Measurements from ENCODE around the gene GUCD1. TPM values are rescaled to one million over a fixed set of nuclear protein-coding genes. Genes with fewer than 3 reads are reported as not detected.

GUCD1 gene
- total RNA-seq, 4 donors from 2014 or later = 215 to 315 (median 238) TPM

- in situ Hi-C loops (cut with MboI; ENCODE audit: low sequenced_read_pairs in 4 of 4) = no loop called here
These were observed 25.3 kb upstream of the GUCD1 start for GRCh38 chr22:24580276-24580675.

GRCh38 chr22:24579258-24579601 is 24.3 kb upstream of the GUCD1 start:
- ATAC-seq (no peak), DNase-seq (no peak)
- peaks cover 0 to 6% of the 10 kb centered on the region in 2 donors for H3K36me3 ChIP-seq
- no peak overlapping the region for H3K4me3 ChIP-seq
- no peaks in the 10 kb centered on the region for H3K9me3 ChIP-seq
- in situ Hi-C loops (cut with MboI; ENCODE audit: low sequenced_read_pairs in 4 of 4) = no loop called here
- H3K4me1 ChIP-seq = no peaks in the 10 kb centered on the region
- intact Hi-C loops (cut with DNase I; ENCODE audit: low total_unique reads) = no loop called here
- H3K27ac ChIP-seq = no peak overlapping the region
- no peak for TF ChIP-seq POLR2A (IDR thresholded peaks at IDR 0.05)
- TF ChIP-seq, protein P1, sequence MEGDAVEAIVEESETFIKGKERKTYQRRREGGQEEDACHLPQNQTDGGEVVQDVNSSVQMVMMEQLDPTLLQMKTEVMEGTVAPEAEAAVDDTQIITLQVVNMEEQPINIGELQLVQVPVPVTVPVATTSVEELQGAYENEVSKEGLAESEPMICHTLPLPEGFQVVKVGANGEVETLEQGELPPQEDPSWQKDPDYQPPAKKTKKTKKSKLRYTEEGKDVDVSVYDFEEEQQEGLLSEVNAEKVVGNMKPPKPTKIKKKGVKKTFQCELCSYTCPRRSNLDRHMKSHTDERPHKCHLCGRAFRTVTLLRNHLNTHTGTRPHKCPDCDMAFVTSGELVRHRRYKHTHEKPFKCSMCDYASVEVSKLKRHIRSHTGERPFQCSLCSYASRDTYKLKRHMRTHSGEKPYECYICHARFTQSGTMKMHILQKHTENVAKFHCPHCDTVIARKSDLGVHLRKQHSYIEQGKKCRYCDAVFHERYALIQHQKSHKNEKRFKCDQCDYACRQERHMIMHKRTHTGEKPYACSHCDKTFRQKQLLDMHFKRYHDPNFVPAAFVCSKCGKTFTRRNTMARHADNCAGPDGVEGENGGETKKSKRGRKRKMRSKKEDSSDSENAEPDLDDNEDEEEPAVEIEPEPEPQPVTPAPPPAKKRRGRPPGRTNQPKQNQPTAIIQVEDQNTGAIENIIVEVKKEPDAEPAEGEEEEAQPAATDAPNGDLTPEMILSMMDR (IDR thresholded peaks at IDR 0.05 in 4 of 5, conservative IDR thresholded peaks at IDR 0.05 in 1 of 5) = no peak
- no peaks in the 10 kb centered on the region for H3K27me3 ChIP-seq

More at GRCh38 chr22:24580276-24580675, 25.3 kb upstream of the GUCD1 start:
- H3K27ac ChIP-seq = no peak overlapping the region
- intact Hi-C loops (cut with DNase I; ENCODE audit: low total_unique reads) = no loop called here
- no peaks in the 10 kb centered on the region for H3K27me3 ChIP-seq
- no peaks in the 10 kb centered on the region for H3K36me3 ChIP-seq
- no peak for TF ChIP-seq POLR2A (IDR thresholded peaks at IDR 0.05)
- TF ChIP-seq, protein P1 (IDR thresholded peaks at IDR 0.05 in 4 of 5, conservative IDR thresholded peaks at IDR 0.05 in 1 of 5) = no peak
- no peaks in the 10 kb centered on the region for H3K9me3 ChIP-seq
- H3K4me1 ChIP-seq = no peaks in the 10 kb centered on the region
- no peak overlapping the region for H3K4me3 ChIP-seq
- ATAC-seq (no peak), DNase-seq (no peak)

GRCh38 chr22:24578355-24579257 is 23.7 kb upstream of the GUCD1 start:
- no peaks in the 10 kb centered on the region for H3K27me3 ChIP-seq
- no peaks in the 10 kb centered on the region for H3K4me1 ChIP-seq
- in situ Hi-C loops (cut with MboI; ENCODE audit: low sequenced_read_pairs in 4 of 4) (no loop called here), intact Hi-C loops (cut with DNase I; ENCODE audit: low total_unique reads) (no loop called here)
- no peaks in the 10 kb centered on the region for H3K9me3 ChIP-seq
- DNase-seq (no peak), ATAC-seq (no peak)
- H3K4me3 ChIP-seq = no peak overlapping the region
- no peak for TF ChIP-seq POLR2A (IDR thresholded peaks at IDR 0.05)
- TF ChIP-seq, protein P1 (IDR thresholded peaks at IDR 0.05 in 4 of 5, conservative IDR thresholded peaks at IDR 0.05 in 1 of 5) = no peak
- H3K36me3 ChIP-seq = peaks cover 0 to 13% of the 10 kb centered on the region in 2 donors
- H3K27ac ChIP-seq = no peak overlapping the region

GRCh38 chr22:24576778-24577177 is 21.8 kb upstream of the GUCD1 start:
- Histone ChIP-seq H3K27me3 (no peaks in the 10 kb centered on the region), H3K4me1 (no peaks in the 10 kb centered on the region), H3K4me3 (no peak overlapping the region), H3K36me3 (peaks cover 0 to 31% of the 10 kb centered on the region in 2 donors), H3K27ac (no peak overlapping the region), H3K9me3 (no peaks in the 10 kb centered on the region)
- TF ChIP-seq POLR2A (IDR thresholded peaks at IDR 0.05) = no peak
- TF ChIP-seq, protein P1 (IDR thresholded peaks at IDR 0.05 in 4 of 5, conservative IDR thresholded peaks at IDR 0.05 in 1 of 5) = no peak
- in situ Hi-C loops (cut with MboI; ENCODE audit: low sequenced_read_pairs in 4 of 4) (no loop called here), intact Hi-C loops (cut with DNase I; ENCODE audit: low total_unique reads) (no loop called here)
- ATAC-seq (no peak), DNase-seq (no peak)
